H1 (cell line): Measurements from ENCODE around the gene SLC35B2. TPM values are rescaled to one million over a fixed set of nuclear protein-coding genes. Genes with fewer than 3 reads are reported as not detected.
A peak's percentile ranks its signal among the peaks of the same experiment; 100 is the strongest.

ENCODE experiments used
- CTCF ChIA-PET: fragments of 300-600 bp; sonication (Branson Sonifier 250); formaldehyde crosslinking; loops from one replicate; lab custom pipeline; 2021; ENCODE audit not compliant: partially characterized antibody; lab: Charles Lee
- POLR2A ChIA-PET: fragments of 300-600 bp; sonication (Branson Sonifier 250); formaldehyde crosslinking; loops from one replicate; lab custom pipeline; 2021; ENCODE audit warnings: inconsistent platforms; ENCODE audit not compliant: partially characterized antibody; lab: Charles Lee
- DNase-seq, 2 experiments: peaks; one replicate each; pipeline versions ENCODE4 v3.0.0 to v3.0.0-alpha.2; 2010 to 2022; ENCODE audit warnings: low spot score in 2 of 2, low read depth in 1 of 2, mixed read lengths in 1 of 2
- FAIRE-seq: peaks from 2 replicates; lab custom pipeline; 2011; peaks lifted over from hg19 to GRCh38; lab: Jason Lieb, UNC
- H2AFZ ChIP-seq: 2 replicates; pipeline ENCODE4 v1.8.1; 2012; ENCODE audit warnings: low read length, inconsistent platforms
- H2AK5ac ChIP-seq: 2 replicates; pipeline ENCODE4 v1.6.1; 2013; ENCODE audit warnings: low read depth, low read length
- H2BK120ac ChIP-seq: replicated peaks from 2 replicates; pipeline ENCODE3; 2013; ENCODE audit warnings: low read depth, low read length, inconsistent platforms
- H2BK12ac ChIP-seq: 2 replicates; pipeline ENCODE4 v1.6.1; 2013; ENCODE audit warnings: low read depth, low read length
- H2BK15ac ChIP-seq: 2 replicates; pipeline ENCODE4 v1.6.1; 2013; ENCODE audit warnings: low read length
- H2BK20ac ChIP-seq: 2 replicates; pipeline ENCODE4 v1.6.1; 2013; ENCODE audit warnings: low read length
- H2BK5ac ChIP-seq: 2 replicates; pipeline ENCODE4 v1.6.1; 2013; ENCODE audit warnings: low read depth, low read length
- H3K14ac ChIP-seq: 2 replicates; pipeline ENCODE4 v1.6.1; 2013; ENCODE audit warnings: inconsistent platforms; ENCODE audit not compliant: insufficient read length
- H3K18ac ChIP-seq: 2 replicates; pipeline ENCODE4 v1.6.1; 2013; ENCODE audit warnings: low read length; ENCODE audit errors: extremely low read depth
- H3K23ac ChIP-seq: 2 replicates; pipeline ENCODE4 v1.6.1; 2013; ENCODE audit warnings: inconsistent platforms; ENCODE audit not compliant: insufficient read length
- H3K23me2 ChIP-seq: 2 replicates; pipeline ENCODE4 v1.6.1; 2013; ENCODE audit warnings: low read depth, low read length
- H3K27ac ChIP-seq: 2 replicates; pipeline ENCODE4 v1.6.1; 2011; ENCODE audit warnings: low read depth, low read length, inconsistent platforms
- H3K27me3 ChIP-seq, 4 experiments: replicated peaks in 1 of 4; 1 replicate in 1 of 4; 2 replicates in 3 of 4; pipeline versions ENCODE4 v1.6.1 to v1.8.1; 2011 to 2013; ENCODE audit warnings: low read length in 3 of 4, mild to moderate bottlenecking in 3 of 4, inconsistent platforms in 2 of 4, mixed read lengths in 2 of 4, moderate library complexity in 1 of 4; ENCODE audit not compliant: control insufficient read depth in 3 of 4, insufficient read depth in 3 of 4; ENCODE audit errors: extremely low read depth in 1 of 4
- H3K36me3 ChIP-seq, 4 experiments: 2 replicates each; pipeline versions ENCODE4 v1.6.1 to v1.8.1; 2011 to 2013; ENCODE audit warnings: mild to moderate bottlenecking in 4 of 4, low read length in 3 of 4, moderate library complexity in 2 of 4, control low read depth in 1 of 4, inconsistent platforms in 1 of 4; ENCODE audit not compliant: insufficient read depth in 4 of 4, control insufficient read depth in 2 of 4
- H3K4ac ChIP-seq: replicated peaks from 2 replicates; pipeline ENCODE3; 2013; ENCODE audit warnings: low read length, low read depth, mixed read lengths, inconsistent platforms; ENCODE audit not compliant: insufficient read length
- H3K4me1 ChIP-seq, 4 experiments: replicated peaks in 1 of 4; 1 replicate in 1 of 4; 2 replicates in 3 of 4; pipeline versions ENCODE4 v1.6.1 to v1.8.1; 2011 to 2013; ENCODE audit warnings: low read length in 3 of 4, inconsistent platforms in 2 of 4, mixed read lengths in 1 of 4; ENCODE audit not compliant: insufficient read depth in 4 of 4, control insufficient read depth in 3 of 4
- H3K4me2 ChIP-seq, 2 experiments: 2 replicates each; pipeline versions ENCODE4 v1.6.1 to v1.8.1; 2011 to 2013; ENCODE audit warnings: low read depth in 2 of 2, low read length in 2 of 2, control low read depth in 1 of 2, inconsistent platforms in 1 of 2, mild to moderate bottlenecking in 1 of 2; ENCODE audit not compliant: insufficient read depth in 1 of 2
- H3K4me3 ChIP-seq, 4 experiments: fragments of 200-600, 300-600 bp in 1 of 4; sonication (generic), shearing (Covaris generic), sonication (Bioruptor Twin) in 1 of 4; 2 replicates each; pipeline versions ENCODE4 v1.5.1 to v1.8.1; 2011 to 2016; ENCODE audit warnings: low read length in 4 of 4, low read depth in 3 of 4, control low read depth in 2 of 4, inconsistent platforms in 2 of 4, mild to moderate bottlenecking in 2 of 4, mixed read lengths in 1 of 4, moderate library complexity in 1 of 4; ENCODE audit not compliant: insufficient read depth in 2 of 4; ENCODE audit errors: extremely low read depth in 1 of 4
- H3K56ac ChIP-seq: replicated peaks from 2 replicates; pipeline ENCODE3; 2013; ENCODE audit warnings: low read depth, mild to moderate bottlenecking, mixed read lengths, low read length, inconsistent platforms; ENCODE audit not compliant: insufficient read length
- H3K79me1 ChIP-seq: 2 replicates; pipeline ENCODE4 v1.6.1; 2013; ENCODE audit warnings: low read depth, low read length, control low read depth
- H3K79me2 ChIP-seq, 2 experiments: 2 replicates each; pipeline versions ENCODE4 v1.6.1 to v1.8.1; 2012 to 2013; ENCODE audit warnings: low read length in 2 of 2, mild to moderate bottlenecking in 2 of 2, inconsistent platforms in 1 of 2; ENCODE audit not compliant: insufficient read depth in 2 of 2, control insufficient read depth in 1 of 2
- H3K9ac ChIP-seq, 4 experiments: replicated peaks in 1 of 4; 1 replicate in 1 of 4; 2 replicates in 3 of 4; pipeline versions ENCODE4 v1.6.1 to v1.8.1; 2011 to 2013; ENCODE audit warnings: low read depth in 3 of 4, low read length in 3 of 4, control low read depth in 2 of 4, mild to moderate bottlenecking in 2 of 4, moderate library complexity in 2 of 4, inconsistent platforms in 1 of 4; ENCODE audit errors: extremely low read depth in 1 of 4
- H3K9me3 ChIP-seq, 2 experiments: 2 replicates each; pipeline versions ENCODE4 v1.6.1 to v1.8.1; 2012 to 2013; ENCODE audit warnings: mild to moderate bottlenecking in 2 of 2, moderate library complexity in 2 of 2, control low read depth in 1 of 2, inconsistent platforms in 1 of 2, low read depth in 1 of 2, low read length in 1 of 2, mixed read lengths in 1 of 2; ENCODE audit not compliant: insufficient read depth in 2 of 2
- H4K20me1 ChIP-seq, 2 experiments: replicated peaks in 1 of 2; 2 replicates each; pipeline versions ENCODE3 to v1.8.1; 2011 to 2013; ENCODE audit warnings: inconsistent platforms in 2 of 2, low read length in 2 of 2, mild to moderate bottlenecking in 1 of 2; ENCODE audit not compliant: insufficient read depth in 2 of 2, control insufficient read depth in 1 of 2
- H4K5ac ChIP-seq: 2 replicates; pipeline ENCODE4 v1.6.1; 2013; ENCODE audit warnings: low read length, low read depth, mixed read lengths, inconsistent platforms; ENCODE audit not compliant: insufficient read length
- H4K8ac ChIP-seq: 2 replicates; pipeline ENCODE4 v1.8.0; 2013; ENCODE audit warnings: mild to moderate bottlenecking, moderate library complexity, low read length, inconsistent platforms; ENCODE audit not compliant: insufficient read depth; ENCODE audit errors: extremely low read depth
- H4K91ac ChIP-seq: replicated peaks from 2 replicates; pipeline ENCODE3; 2013; ENCODE audit warnings: low read length, mixed read lengths, inconsistent platforms; ENCODE audit not compliant: insufficient read length
- CBX8 ChIP-seq: fragments of 300-800, 300-1000 bp; sonication (generic); IDR thresholded peaks from 2 replicates; pipeline ENCODE4 v1.7.1; 2016; ENCODE audit warnings: low read depth, low read length, borderline replicate concordance
- CHD1 ChIP-seq: IDR thresholded peaks from 2 replicates; pipeline ENCODE4 v1.6.1; 2012; ENCODE audit warnings: low read depth, low read length, improper control_type of control experiment
- CHD2 ChIP-seq: IDR thresholded peaks from 2 replicates; pipeline ENCODE4 v1.6.1; 2012; ENCODE audit warnings: low read length, improper control_type of control experiment
- JUND ChIP-seq: IDR thresholded peaks from 2 replicates; pipeline ENCODE4 v1.6.1; 2011; ENCODE audit warnings: mild to moderate bottlenecking, improper control_type of control experiment, low read length
- KDM4A ChIP-seq: IDR thresholded peaks from one replicate; pipeline ENCODE4 v1.7.1; 2012; ENCODE audit warnings: low read depth, mild to moderate bottlenecking, moderate library complexity, low read length, inconsistent platforms; ENCODE audit not compliant: severe bottlenecking
- RAD21 ChIP-seq, 2 experiments: IDR thresholded peaks in 1 of 2; conservative IDR thresholded peaks in 1 of 2; 2 replicates each; pipeline ENCODE4 v1.6.1; 2011; ENCODE audit warnings: low read depth in 2 of 2, low read length in 2 of 2, improper control_type of control experiment in 1 of 2, inconsistent platforms in 1 of 2, mild to moderate bottlenecking in 1 of 2, moderate library complexity in 1 of 2
- SIRT6 ChIP-seq: IDR thresholded peaks from one replicate; pipeline ENCODE4 v1.7.1; 2012; ENCODE audit warnings: low read length, inconsistent platforms
- TAF1 ChIP-seq: IDR thresholded peaks from 2 replicates; pipeline ENCODE4 v1.6.1; 2011; ENCODE audit warnings: mild to moderate bottlenecking, low read depth, low read length
- TBP ChIP-seq: IDR thresholded peaks from 2 replicates; pipeline ENCODE4 v1.6.1; 2011; ENCODE audit warnings: low read depth, low read length, improper control_type of control experiment
- YY1 ChIP-seq: IDR thresholded peaks from 2 replicates; pipeline ENCODE4 v1.6.1; 2011; ENCODE audit warnings: low read depth, mild to moderate bottlenecking, low read length
- ZNF274 ChIP-seq: IDR thresholded peaks from 2 replicates; pipeline ENCODE4 v1.7.0; 2012; ENCODE audit warnings: low read length, borderline replicate concordance; ENCODE audit errors: extremely low read depth
- WGBS, 2 experiments: shearing (Covaris generic) in 1 of 2; methylation state at CpG; one replicate each; pipeline versions ENCODE4 v1.1.6 to v1.1.7; 2013 to 2015; ENCODE audit warnings: low lambda C conversion rate in 2 of 2, mixed read lengths in 2 of 2, inconsistent platforms in 1 of 2, low coverage in 1 of 2, missing lambda C conversion rate in 1 of 2; ENCODE audit not compliant: insufficient replicate concordance in 2 of 2, insufficient coverage in 1 of 2, insufficient read length in 1 of 2; ENCODE audit errors: extremely low coverage in 1 of 2, missing lambda C conversion rate in 1 of 2; 5-methylcytosine and 5-hydroxymethylcytosine counted together
- polyA plus RNA-seq, 7 experiments: library from polyadenylated mRNA; depleted of rRNA in 3 of 7; stranded (reverse) in 5 of 7; unstranded in 2 of 7; fragments of >200 nt in 5 of 7; fragments of 200-250 nt in 2 of 7; gene quantifications; 1 replicate in 5 of 7; 2 replicates in 1 of 7; 4 replicates in 1 of 7; pipeline versions ENCODE4 v1.2.1 to v1.2.3, GENCODE V29; 2011 to 2013; ENCODE audit warnings: missing spikeins in 2 of 7, mixed read lengths in 2 of 7
- total RNA-seq: library from RNA; stranded (reverse); fragmentation: NEBNext Ultra II Directional; extraction: Animal tissue kit (Norgen Biotek cat#: 25700); gene quantifications from 2 replicates; pipeline ENCODE4 v1.2.1, GENCODE V29; 2021
- TF ChIP-seq, protein P1 (sequence below): IDR thresholded peaks from 2 replicates; pipeline ENCODE4 v1.6.1; 2011; ENCODE audit warnings: low read depth, mild to moderate bottlenecking, low read length; ENCODE audit not compliant: insufficient read depth

SLC35B2 gene
- total and polyA plus RNA-seq, 2 of the 8 experiments (the other 6 are each of a cell fraction or from before 2014, with no cell fraction given): 29.5 to 65.0 TPM

DNA sequence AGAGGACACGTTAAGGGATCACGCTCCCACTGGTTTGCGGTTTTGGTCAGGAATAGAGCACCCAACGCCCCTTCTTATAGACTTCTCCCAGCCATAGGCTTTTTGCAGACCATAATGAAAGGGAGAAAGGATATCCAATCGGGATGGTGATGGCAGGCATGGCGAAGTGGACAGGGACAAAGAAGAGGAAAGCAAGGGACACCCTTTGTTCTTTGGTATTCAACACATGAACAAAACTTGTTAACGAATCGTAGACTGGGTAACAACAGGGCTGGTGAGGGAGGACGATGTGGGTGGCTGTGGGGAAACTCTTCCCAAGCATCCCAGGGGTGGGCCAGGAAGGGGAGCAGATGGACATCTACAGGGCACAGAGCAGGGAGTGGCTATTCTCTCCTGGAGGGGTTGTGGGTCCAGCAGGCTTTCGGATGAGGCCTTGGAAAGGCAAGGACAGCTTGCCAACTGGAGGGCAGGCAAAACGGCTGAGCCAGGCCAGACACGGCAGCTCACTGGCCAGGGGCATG, 11.9 kb downstream of the SLC35B2 start:
- 0 out of 2 replicates have a peak overlapping the region, but pooled peaks have one; percentile 43 for H2BK20ac ChIP-seq
- peak overlapping the region; percentile 95 for H4K91ac ChIP-seq
- POLR2A ChIA-PET: interaction anchor here (1.0 to 18.9 kb wide), 30 partner anchors 12 to 1192 kb away, joined by 3 to 581 read pairs (median 18); partner anchors contain the start of genes AARS2, CAPN11, CUL7 and MYMX
- peaks cover 21 to 26% (median 23%) of the 10 kb centered on the region in 4 experiments for H3K36me3 ChIP-seq
- peak overlapping the region in 3 of 4 experiments; percentile 9 to 64 (median 59); a peak in 5 of 7 replicates for H3K9ac ChIP-seq
- H3K79me2 ChIP-seq: peaks cover 27 to 36% of the 10 kb centered on the region in 2 experiments
- peaks cover 23 to 31% of the 10 kb centered on the region in 2 experiments for H4K20me1 ChIP-seq
- H3K23me2 ChIP-seq: peaks cover 12% of the 10 kb centered on the region
- H3K4me3 ChIP-seq: peak overlapping the region; percentile 40 to 96 (median 54)
- DNase-seq (no peak), FAIRE-seq (no peak)
- H3K23ac ChIP-seq: no peak overlapping the region
- peak overlapping the region; percentile 95 for H4K8ac ChIP-seq
- no peak overlapping the region for H3K56ac ChIP-seq
- 75% methylated on average over 12 of the region's 12 CpGs; no CpG with 5 or more reads in 1 of the 2 experiments for WGBS, 2 experiments
- H3K4ac ChIP-seq: peak overlapping the region; percentile 75
- peak overlapping the region; percentile 94 for H2AK5ac ChIP-seq
- TF ChIP-seq RAD21 (IDR thresholded peaks at IDR 0.05 in 1 of 2, conservative IDR thresholded peaks at IDR 0.05 in 1 of 2; ENCODE audit: low read depth in 2 of 2, low read length in 2 of 2) (no peak), SIRT6 (no peak), CHD1 (no peak), YY1 (no peak), ZNF274 (no peak), KDM4A (no peak), JUND (no peak), CHD2 (no peak), TAF1 (no peak), CBX8 (no peak), TBP (no peak)
- TF ChIP-seq, protein P1, sequence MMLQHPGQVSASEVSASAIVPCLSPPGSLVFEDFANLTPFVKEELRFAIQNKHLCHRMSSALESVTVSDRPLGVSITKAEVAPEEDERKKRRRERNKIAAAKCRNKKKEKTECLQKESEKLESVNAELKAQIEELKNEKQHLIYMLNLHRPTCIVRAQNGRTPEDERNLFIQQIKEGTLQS: no peak
- TF ChIP-seq, all 59 proteins: peak for 0
- CTCF ChIA-PET: interaction anchor here (0.6 to 8.1 kb wide), 17 partner anchors 10 to 148 kb away, joined by 3 to 102 read pairs (median 6); partner anchors contain the start of genes MYMX, SLC29A1 and SLC35B2
- Histone ChIP-seq H2BK12ac (peak overlapping the region; percentile 84; the same call in 1 of the 2 replicates), H4K5ac (peak overlapping the region; percentile 46), H3K14ac (no peak overlapping the region), H2BK15ac (peak overlapping the region; percentile 97; the same call in 1 of the 2 replicates), H3K27me3 (no peaks in the 10 kb centered on the region), H3K18ac (peak overlapping the region; percentile 89), H3K79me1 (no peaks in the 10 kb centered on the region), H3K4me1 (peaks cover 7 to 18% (median 13%) of the 10 kb centered on the region in 4 experiments), H2BK120ac (no peak overlapping the region), H3K4me2 (peak overlapping the region; percentile 88 to 92), H2AFZ (peak overlapping the region; percentile 61; the same call in 1 of the 2 replicates), H2BK5ac (peak overlapping the region; percentile 86), H3K27ac (peak overlapping the region; percentile 54; the same call in 1 of the 2 replicates), H3K9me3 (no peaks in the 10 kb centered on the region)
